HL-60/S4 treated with phorbol 12-myristate 13-acetate at 8.2 ng/mL for 4 days and 3 days (cell line): ENCODE data around the gene FCAMR.

ENCODE experiments used
- in situ Hi-C: fragments of 300-500 bp; cut with MboI; formaldehyde crosslinking; loops from 2 replicates; pipeline ENCODE4 v1.15.0; 2022; ENCODE audit warnings: low sequenced_read_pairs

Gene FCAMR

DNA sequence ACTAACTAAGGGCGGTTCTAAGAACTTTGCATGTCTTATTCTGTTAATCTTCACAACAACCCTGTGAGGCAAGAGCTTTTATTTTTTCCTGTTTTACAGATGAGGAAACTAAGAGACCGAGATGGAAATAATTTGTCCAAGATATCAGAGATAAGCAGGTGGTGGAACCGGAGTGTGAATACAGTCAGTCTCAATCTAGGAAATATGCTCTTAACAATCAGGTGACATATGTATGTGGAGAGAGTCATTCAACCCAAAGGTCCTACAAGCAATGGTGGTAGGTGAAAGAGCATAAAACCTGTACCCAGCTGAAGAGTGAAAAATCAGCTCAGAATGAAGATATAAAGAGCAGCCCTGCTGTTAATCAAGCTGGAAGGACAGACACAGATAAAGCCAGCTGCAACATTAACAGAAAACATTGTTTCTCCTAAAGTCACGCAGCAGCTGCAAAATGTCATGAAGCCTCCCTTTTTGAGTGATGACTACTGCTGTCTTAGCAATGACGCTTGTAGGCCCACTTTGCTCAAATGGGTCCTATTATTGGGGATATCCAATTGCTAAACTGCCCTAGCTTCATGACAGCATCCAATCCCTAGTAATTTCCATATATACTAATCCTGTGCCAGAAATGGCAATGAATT is 30.5 kb upstream of the FCAMR start:
- in situ Hi-C loops: no loop called here

DNA sequence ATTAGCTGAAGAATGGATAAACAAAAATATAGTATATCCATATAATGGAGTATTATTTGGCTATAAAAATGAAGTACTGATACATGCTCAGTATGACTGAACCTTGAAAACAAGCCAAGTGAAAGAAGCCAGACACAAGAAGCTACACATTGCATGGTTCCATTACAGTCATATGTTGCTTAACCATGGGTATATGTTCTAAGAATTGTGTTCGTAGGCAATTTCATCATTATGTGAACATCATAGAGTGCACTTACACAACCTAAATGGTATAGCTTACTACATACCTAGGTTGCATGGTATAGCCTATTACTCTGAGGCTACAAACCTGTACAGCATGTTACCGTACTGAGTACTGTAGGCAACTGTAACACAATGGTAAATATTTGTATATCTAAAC is 28.6 kb upstream of the FCAMR start:
- in situ Hi-C loops: no loop called here

DNA sequence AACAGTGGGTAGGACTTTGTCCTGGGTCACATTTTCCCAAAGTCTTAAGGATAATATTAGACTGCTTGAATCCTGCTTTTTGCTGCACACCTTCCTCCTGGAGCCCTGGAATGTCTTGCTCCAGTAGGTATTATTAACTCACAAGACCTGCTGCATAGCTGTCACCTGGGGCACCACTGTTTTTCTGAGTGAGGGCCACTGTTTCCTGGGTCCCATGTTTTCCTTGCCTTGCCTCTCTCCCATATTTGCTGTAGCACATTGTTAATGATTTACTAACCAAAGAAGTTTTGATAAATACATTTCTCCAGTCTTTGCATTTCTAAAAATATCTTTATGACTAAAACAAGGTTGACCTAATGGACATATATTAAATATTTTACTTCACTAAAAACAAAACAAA is 22.5 kb upstream of the FCAMR start:
- in situ Hi-C loops: no loop called here

DNA sequence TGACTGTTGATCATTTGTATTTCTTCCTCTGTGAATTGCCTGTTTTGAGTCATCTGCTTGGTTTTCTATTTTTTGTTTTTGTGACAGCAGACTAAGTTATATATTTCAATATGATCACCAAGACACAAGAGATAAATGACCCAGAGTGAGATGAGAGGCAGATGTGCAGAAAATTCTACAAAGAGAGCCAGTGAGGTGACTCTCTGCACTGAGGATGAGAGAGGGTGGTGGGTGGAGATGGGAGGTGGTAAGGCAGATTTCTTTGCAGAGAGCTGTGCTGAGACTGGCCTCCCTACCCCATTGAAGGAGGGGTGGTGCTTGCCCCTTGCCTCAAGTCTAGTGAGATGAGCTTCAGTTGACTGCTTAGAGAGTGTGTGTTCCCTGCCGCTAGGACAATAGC is 17.6 kb upstream of the FCAMR start:
- in situ Hi-C loops: no loop called here

DNA sequence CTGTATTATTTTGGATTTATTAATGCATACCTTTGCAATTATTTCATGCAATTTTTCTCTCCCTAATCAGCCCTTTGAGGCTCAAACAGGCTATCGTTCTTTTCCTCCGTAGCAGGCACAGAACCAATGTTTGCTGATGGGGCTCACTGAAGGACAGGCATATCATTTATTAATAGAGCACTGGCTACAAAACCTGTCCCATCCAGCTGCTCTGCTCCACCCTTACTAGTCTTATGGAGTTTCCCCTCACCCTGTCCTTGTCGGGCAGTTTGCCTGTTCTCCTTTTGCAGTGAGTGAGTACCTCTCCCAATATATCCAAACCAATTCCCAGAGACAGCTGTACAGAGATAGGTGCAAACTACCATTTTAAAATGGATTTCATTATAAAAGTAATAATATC is 16.6 kb upstream of the FCAMR start:
- in situ Hi-C loops: no loop called here

DNA sequence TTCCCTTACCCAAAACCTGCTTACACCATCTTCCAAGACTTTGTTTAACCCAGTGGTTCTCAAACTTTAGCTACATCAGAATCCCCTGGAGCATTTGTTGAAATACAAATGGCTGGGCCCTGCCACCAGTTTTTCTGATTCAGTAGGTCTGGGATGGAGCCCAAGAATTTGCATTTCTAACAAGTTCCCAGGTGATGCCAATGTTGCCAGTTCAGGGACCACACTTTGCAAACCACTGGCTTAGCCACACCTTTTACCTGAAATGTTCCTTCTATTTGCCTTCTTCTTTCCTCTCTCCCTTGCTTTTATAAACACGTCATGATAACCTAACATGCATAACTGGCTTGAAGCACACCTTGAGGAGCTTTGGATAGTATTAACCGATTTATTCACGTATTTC is 16.1 kb upstream of the FCAMR start:
- in situ Hi-C loops: no loop called here

DNA sequence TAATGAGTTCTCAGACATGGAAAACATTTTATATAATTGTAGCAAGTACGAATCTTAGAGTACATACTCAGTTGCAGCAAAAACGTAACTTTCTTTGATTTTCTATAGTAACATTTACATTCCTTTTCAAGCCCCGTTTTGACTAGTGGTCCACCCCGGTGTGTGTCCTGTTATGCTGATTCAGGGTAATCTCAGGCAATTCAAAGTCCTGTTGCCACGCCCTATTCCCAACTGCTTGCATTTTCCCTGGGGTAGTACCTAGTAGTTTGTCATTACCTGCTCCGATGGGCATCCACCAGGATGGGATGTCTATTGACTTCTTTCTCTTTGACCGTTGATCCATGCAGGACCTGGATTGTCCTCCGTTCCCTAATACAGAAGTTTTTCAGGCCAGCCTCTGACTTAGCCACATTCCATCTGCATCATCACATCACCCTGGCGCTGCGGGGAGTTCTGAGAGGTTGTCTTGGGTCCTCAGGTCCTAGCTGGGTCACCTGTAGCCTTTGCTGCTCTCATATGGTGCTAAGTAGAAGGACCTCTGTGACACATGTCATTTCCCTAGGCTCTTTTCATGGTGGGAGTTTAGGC is 15.0 kb upstream of the FCAMR start:
- in situ Hi-C loops: no loop called here

DNA sequence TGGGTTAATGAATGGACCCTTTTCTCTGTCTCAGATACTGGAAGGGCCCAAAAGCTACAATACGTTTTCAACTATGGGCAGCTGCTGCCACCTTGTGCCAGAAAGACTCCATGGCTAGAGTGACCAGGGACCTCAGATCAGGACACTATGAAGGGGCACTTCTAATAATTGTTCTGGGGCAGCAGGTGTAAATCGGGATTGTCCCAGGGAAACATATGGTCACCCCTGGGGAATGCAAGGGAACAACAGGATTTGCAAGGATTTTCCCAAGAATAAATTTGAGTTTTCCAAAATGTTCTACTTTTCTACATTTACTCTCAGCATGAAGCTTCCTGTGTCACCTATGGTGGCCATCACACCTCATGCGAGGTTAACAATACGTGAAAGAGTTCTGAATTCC is 12.0 kb upstream of the FCAMR start:
- in situ Hi-C loops: no loop called here

DNA sequence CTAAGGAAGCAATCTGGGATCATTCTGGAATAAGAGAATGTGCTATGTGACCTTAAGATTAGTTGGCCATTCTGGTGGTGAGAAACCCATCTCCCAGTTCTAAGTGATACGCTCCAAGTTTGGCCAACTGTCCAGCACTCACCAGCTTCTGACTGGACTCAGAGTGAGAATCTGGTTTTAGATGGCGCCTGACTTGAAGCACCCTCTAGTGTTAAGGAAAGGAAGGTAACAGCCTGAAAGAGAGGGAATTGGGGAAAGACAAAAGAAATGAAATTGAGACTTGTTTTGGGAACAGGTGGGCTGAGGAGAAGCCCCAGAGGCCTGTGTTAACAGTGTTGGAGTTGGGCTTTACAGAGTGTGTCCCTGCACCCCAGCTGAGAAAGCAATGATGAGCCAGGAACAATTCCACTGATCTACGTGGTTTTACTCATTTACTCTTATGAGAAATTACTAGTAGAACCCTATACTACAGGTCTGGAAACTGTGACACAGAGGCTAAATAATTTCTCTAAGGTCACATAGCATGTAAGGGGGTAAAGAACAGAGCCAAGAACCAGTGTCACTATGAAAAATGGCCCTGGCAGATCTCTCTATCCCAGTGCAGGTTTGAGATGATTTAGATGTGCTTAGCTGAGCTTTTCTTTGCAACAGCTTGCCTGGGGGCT is 9.3 kb upstream of the FCAMR start:
- in situ Hi-C loops: loop anchor here (10.0 kb wide), 1 partner anchor 245 kb away; no protein-coding TSS in a partner anchor

DNA sequence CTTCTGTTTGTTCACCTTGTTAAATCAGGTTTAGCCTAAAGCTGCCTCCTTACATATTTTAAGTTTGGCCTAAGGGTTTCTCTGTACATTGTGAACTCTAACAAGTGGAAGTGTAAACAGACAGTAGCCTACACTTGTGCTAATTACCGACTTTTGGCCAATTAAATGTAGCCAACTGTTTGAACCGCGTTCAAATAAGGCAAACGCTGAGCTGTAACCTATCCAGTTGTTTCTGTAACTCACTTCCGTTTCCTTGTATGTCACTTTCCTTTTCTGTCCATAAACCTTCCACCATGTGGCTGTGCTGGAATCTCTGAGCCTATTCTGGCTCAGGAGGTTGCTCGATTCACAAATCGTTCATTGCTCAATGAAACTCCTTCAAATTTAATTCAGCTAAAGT is 8.0 kb upstream of the FCAMR start:
- in situ Hi-C loops: loop anchor here (10.0 kb wide), 1 partner anchor 243 kb away; no protein-coding TSS in a partner anchor

DNA sequence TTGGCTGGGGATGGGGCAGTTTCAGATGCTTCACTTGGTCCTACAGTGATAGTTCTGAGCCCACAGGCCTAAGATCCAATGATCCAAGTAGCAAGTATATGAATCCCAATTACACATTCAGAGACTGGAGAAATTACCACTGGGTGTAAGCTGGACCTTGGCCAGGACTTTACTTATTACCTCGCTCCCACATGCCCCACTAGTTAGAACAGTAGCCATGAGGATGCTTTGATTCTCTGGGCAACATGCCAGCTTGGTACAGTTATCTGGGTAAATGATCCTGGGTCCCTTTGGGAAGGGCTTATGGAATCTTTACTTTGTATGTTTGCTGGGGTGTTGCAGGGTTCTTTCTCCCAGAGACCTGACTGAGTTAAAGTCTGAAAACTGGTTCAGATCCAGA is 5.0 kb upstream of the FCAMR start:
- in situ Hi-C loops: loop anchor here (10.0 kb wide), 1 partner anchor 241 kb away; no protein-coding TSS in a partner anchor

DNA sequence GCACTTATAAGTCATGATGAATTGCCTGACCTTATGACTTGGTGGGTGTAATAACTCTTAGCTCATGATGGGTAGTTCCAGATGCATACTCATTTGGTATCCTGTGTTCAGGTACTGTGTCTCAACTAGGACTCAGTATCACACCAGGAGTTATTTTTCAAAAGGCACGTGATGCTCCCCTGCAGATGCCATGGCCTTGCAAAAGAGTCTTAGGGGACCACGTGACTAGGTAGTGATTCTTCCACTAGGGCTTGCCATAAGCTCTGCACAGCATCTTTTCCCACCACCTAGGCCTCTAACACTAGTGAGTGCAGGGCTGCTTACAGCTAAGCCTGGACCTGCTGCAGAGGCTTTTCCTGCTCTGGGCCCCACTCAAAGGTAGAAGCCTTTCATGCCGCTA is 3.9 kb upstream of the FCAMR start:
- in situ Hi-C loops: loop anchor here (10.0 kb wide), 1 partner anchor 239 kb away; no protein-coding TSS in a partner anchor

DNA sequence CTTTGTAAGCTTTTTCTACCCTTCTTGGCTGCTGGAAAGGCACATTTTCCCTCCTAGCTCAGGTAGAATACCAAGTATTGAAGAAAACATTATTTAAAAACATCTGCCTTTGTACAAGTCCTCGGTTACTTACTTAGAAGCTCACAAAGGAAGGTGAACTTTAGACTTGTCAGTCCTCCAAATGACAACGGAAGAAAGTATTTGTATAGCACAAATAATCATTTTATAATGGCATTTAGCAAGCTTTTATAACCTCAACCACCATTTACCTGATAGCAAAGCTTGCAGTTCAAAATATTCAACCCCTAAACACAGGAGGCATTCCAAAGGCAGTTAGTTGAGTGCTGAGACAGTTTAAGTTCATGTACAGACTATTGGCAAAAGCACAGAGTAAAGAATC is 2.5 kb upstream of the FCAMR start:
- in situ Hi-C loops: loop anchor here (10.0 kb wide), 1 partner anchor 238 kb away; no protein-coding TSS in a partner anchor

DNA sequence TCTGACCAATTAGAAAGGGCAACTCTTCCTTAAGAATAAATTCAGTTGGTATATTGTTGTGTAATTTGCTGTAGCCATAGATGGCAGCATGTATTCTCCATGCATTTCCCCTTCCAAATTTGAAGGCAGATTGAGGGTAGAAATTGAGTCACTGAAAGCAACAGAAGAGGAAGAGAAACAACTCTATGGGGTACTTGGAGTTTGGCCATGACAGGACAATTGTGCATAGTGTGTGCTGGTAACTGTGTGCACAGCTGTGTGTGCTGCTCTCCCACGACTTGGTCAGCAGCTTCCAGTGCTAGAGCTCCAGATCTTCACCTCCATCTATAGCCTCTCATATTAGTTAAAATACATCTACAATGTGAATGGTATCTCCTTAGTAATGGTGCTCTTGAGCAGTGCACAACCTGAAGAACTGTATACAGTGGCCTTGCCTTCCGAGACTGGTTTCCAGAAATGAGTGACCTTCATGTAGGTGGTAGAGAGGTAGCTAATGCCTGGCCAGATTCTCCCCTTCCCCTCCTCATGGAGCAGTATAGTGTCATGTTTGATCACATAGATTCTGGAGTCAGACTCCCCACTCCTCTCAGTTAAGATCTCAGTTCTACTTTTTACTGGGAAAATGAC is 882 bp upstream of the FCAMR start:
- in situ Hi-C loops: loop anchor here (10.0 kb wide), 1 partner anchor 236 kb away; no protein-coding TSS in a partner anchor

DNA sequence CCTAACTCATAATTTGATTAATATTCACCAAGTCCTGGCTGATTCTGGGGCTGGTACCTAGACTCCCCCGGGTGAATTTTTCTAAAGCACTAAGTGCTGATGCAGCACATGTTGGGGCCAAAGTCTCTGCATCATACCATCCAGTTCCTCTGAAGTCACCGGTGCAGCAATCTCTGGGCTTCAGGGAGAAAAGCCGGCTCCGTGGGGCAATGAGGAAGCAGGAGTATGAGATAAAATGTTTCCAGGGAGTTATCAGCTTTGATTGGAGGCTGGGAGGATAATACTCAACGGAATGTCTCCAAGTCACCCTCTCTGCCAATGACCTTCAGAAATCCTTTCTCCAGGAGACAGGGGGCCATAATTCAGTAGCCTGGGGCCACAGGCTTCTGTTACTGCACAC is 1.2 kb downstream of the FCAMR start:
- in situ Hi-C loops: no loop called here

DNA sequence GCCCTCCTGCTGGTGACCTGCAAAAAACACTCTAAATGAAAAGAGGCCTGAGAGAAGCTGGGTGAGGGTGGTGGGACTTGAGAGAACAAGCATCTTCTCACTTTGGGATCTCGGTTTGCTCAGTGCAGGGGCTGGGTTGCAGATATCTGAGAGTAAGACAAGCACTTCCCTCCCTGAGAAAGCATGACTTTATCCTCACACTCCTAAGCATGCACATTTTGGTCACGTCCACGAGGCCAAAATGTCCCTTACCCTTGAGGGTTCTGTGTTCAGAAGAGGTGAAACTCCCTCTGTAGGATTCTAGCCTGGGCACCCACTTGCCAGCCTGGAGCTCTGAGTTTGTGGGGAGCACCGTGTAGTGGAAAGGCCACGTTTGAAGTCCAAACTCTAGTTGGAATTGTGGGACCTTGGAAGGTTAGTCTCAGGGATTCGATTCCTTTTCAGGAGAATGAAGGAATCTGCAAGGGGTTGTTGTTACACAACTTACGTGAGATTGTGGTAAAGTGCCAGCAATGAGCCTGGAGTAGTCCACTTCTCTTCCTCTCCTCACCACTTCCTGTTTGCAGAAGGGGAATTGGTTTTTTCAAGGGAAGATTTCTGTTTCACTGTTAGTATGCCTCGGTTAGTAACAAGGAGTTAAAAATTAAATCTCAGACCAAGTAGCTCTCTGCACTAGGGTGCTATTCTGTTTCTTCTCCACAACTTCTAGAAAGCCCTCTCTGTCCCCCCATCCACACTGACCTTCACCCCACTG is 3.0 kb downstream of the FCAMR start:
- in situ Hi-C loops: no loop called here

DNA sequence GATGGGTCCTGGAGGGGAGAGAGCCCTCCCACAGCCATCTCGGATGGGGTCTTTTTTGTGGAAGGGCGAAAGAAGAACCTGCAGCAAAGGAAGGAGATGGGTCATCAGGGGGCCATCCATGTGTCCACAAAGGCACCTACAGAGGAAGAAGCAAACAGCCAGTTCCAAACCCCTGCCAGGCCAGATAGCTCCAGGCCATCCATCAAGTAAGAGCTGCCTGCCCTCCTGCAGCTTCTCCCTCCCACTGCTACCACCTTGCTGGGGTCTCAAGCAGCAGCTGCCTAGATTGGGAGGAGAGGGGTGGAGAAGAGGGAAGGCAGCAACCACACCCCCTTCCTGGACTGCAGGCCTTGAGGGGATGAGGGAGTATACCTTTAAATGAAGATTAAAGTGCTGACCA is 4.5 kb downstream of the FCAMR start:
- in situ Hi-C loops: no loop called here

DNA sequence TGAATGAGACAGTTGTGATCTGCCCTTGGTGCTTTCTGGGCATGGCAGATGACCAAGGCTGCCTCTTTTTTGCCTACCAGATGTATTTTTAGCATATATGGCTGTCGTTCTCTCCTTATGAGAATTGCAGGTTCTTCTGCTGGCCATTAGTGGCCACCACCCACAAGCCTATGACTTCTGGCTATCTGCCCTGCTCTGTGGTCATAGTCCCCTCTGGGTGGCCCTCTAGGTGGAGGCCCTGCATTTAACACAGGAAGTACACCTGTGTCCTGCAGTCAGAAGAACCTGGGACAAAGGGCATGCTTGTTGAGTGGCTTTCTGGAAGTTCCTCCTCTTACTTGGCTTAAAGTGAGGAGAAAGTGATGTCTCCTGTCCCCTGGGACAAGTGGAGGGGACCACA is 6.5 kb downstream of the FCAMR start:
- in situ Hi-C loops: no loop called here

DNA sequence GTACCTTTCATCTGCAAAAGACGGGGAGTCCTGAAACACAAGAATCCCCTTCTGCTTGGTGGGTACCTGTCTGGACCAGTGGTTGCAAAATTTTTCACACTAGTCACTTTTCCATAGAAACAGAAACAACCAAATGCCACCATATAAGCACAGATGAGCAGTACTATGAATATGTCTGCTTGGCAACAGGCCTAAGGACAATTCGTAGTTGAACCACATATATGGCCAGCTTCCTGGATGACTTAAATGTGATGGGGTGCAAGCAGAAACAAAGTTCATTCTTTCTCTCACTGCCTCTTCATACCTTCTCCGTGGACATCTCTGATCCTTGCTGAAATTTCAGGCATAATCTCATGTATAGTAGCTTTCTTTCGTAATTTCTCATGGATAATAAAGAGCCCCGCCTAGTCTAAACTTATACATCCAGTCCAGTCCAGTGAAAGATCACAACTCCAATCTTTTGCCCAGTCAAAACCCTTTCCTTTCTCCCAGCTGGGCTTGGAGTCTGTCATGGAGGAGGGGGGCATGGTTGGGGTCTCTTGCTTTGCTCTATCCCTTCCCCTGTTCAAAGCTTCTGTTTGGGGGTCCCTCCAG is 7.0 kb downstream of the FCAMR start:
- in situ Hi-C loops: no loop called here

DNA sequence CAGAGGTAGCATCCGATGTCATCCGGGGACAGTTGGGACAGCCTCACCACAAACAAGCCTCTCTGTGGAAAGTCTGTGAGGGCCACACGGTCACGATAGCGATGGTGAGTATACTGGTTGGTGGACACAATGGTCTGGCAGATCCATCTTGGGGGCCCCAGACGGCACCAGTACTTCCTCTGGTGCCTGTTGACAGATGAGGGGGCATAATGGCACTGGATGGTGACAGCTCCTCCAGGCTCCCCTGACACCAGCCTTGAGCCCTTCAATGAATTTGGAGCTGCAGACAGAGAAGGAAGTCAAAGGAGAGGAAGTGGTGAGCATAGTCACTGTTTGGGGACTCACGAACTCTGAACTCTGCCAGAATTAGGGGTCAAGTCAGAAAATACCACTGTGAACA is 8.0 kb downstream of the FCAMR start:
- in situ Hi-C loops: no loop called here

DNA sequence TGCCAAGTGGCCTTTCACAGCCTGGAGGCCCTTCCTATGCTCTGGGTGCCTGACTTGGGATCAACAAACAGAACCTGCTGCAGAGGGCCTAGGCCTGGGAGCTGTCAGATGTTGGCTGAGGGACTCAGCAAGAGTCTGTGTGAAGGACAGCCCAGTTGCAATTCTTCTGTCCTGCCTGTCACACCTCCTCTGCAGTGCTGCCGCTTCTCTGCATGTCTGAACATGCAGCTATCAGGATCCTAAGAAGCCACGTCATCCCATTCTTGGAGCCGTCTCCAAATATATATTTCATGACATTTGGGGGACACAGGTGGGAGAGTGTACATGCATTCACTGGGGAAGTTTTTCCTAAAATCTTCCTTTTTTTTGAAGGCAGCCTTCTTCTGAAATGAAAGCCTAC is 8.6 kb downstream of the FCAMR start:
- in situ Hi-C loops: no loop called here
